ENCODE data around the gene NPAS3. TPM values are rescaled to one million over a fixed set of nuclear protein-coding genes. Genes with fewer than 3 reads are reported as not detected.

Gene NPAS3
- total and polyA plus RNA-seq, 2 of the 8 experiments (the other 6 are each of a cell fraction or from before 2014, with no cell fraction given): 0.11 to 0.60 TPM

GRCh38 chr14:33271216-33271615, 332.5 kb downstream of the NPAS3 start:
- no peak overlapping the region for H3K4me3 ChIP-seq (ENCODE audit: extremely low read depth in 1 of 4, insufficient read depth in 2 of 4, low read depth in 3 of 4, low read length in 4 of 4)
- H3K23me2 ChIP-seq (ENCODE audit: low read depth, low read length): no peaks in the 10 kb centered on the region
- FAIRE-seq (no peak), DNase-seq (ENCODE audit: low read depth in 1 of 2, low spot score in 2 of 2) (no peak)
- no peak overlapping the region for H2AK5ac ChIP-seq (ENCODE audit: low read depth, low read length)
- no peak overlapping the region for H3K4me2 ChIP-seq (ENCODE audit: insufficient read depth in 1 of 2, low read depth in 2 of 2, low read length in 2 of 2)
- no peak overlapping the region for H3K56ac ChIP-seq (replicated peaks; ENCODE audit: insufficient read length, low read depth, low read length)
- H3K23ac ChIP-seq (ENCODE audit: insufficient read length): no peak overlapping the region
- no peak overlapping the region for H2AFZ ChIP-seq (ENCODE audit: low read length)
- no peak overlapping the region for H2BK12ac ChIP-seq (ENCODE audit: low read depth, low read length)
- no peaks in the 10 kb centered on the region for H3K79me1 ChIP-seq (ENCODE audit: low read depth, low read length)
- H3K4me1 ChIP-seq (replicated peaks in 1 of 4; ENCODE audit: control insufficient read depth in 3 of 4, insufficient read depth in 4 of 4, low read length in 3 of 4): no peaks in the 10 kb centered on the region
- H4K5ac ChIP-seq (ENCODE audit: insufficient read length, low read depth, low read length): no peak overlapping the region
- H4K8ac ChIP-seq (ENCODE audit: extremely low read depth, insufficient read depth, low read length): no peak overlapping the region
- no peak overlapping the region for H2BK5ac ChIP-seq (ENCODE audit: low read depth, low read length)
- H2BK20ac ChIP-seq (ENCODE audit: low read length): no peak overlapping the region
- ChIA-PET CTCF (ENCODE audit: partially characterized antibody) (interaction anchor here (1.1 kb wide), 1 partner anchor 233 kb away, joined by 5 read pairs; no protein-coding TSS in a partner anchor), POLR2A (ENCODE audit: partially characterized antibody) (no interaction called here)
- no peak overlapping the region for H3K27ac ChIP-seq (ENCODE audit: low read depth, low read length)
- no peaks in the 10 kb centered on the region for H3K36me3 ChIP-seq (ENCODE audit: control insufficient read depth in 2 of 4, insufficient read depth in 4 of 4, low read length in 3 of 4)
- H3K18ac ChIP-seq (ENCODE audit: extremely low read depth, low read length): no peak overlapping the region
- H3K9ac ChIP-seq (replicated peaks in 1 of 4; ENCODE audit: extremely low read depth in 1 of 4, low read depth in 3 of 4, low read length in 3 of 4): no peak overlapping the region
- no peak overlapping the region for H2BK120ac ChIP-seq (replicated peaks; ENCODE audit: low read depth, low read length)
- 79% methylated on average over 2 of the region's 2 CpGs; no CpG with 5 or more reads in 1 of the 2 experiments for WGBS, 2 experiments (ENCODE audit: extremely low coverage in 1 of 2, insufficient coverage in 1 of 2, insufficient read length in 1 of 2, insufficient replicate concordance in 2 of 2, low coverage in 1 of 2, low lambda C conversion rate in 2 of 2, missing lambda C conversion rate in 1 of 2)
- H4K20me1 ChIP-seq (replicated peaks in 1 of 2; ENCODE audit: control insufficient read depth in 1 of 2, insufficient read depth in 2 of 2, low read length in 2 of 2): no peaks in the 10 kb centered on the region
- no peak overlapping the region for H2BK15ac ChIP-seq (ENCODE audit: low read length)
- H3K4ac ChIP-seq (replicated peaks; ENCODE audit: insufficient read length, low read depth, low read length): no peak overlapping the region
- H3K79me2 ChIP-seq (ENCODE audit: control insufficient read depth in 1 of 2, insufficient read depth in 2 of 2, low read length in 2 of 2): no peaks in the 10 kb centered on the region
- H4K91ac ChIP-seq (replicated peaks; ENCODE audit: insufficient read length, low read length): no peak overlapping the region
- H3K9me3 ChIP-seq (ENCODE audit: insufficient read depth in 2 of 2, low read depth in 1 of 2, low read length in 1 of 2): no peaks in the 10 kb centered on the region
- H3K14ac ChIP-seq (ENCODE audit: insufficient read length): no peak overlapping the region
- H3K27me3 ChIP-seq (replicated peaks in 1 of 4; ENCODE audit: control insufficient read depth in 3 of 4, extremely low read depth in 1 of 4, insufficient read depth in 3 of 4, low read length in 3 of 4): no peaks in the 10 kb centered on the region
- TF ChIP-seq, protein P1, sequence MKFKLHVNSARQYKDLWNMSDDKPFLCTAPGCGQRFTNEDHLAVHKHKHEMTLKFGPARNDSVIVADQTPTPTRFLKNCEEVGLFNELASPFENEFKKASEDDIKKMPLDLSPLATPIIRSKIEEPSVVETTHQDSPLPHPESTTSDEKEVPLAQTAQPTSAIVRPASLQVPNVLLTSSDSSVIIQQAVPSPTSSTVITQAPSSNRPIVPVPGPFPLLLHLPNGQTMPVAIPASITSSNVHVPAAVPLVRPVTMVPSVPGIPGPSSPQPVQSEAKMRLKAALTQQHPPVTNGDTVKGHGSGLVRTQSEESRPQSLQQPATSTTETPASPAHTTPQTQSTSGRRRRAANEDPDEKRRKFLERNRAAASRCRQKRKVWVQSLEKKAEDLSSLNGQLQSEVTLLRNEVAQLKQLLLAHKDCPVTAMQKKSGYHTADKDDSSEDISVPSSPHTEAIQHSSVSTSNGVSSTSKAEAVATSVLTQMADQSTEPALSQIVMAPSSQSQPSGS (IDR thresholded peaks at IDR 0.05; ENCODE audit: low read length): no peak
- no peak for TF ChIP-seq KDM5A (IDR thresholded peaks at IDR 0.05; ENCODE audit: low read length)
- no peak for TF ChIP-seq RXRA (IDR thresholded peaks at IDR 0.05; ENCODE audit: insufficient read depth, low read depth, low read length)
- TF ChIP-seq ASH2L (IDR thresholded peaks at IDR 0.05; ENCODE audit: low read length): no peak
- TF ChIP-seq FOSL1 (IDR thresholded peaks at IDR 0.05; ENCODE audit: insufficient read depth, low read depth, low read length): no peak
- no peak for TF ChIP-seq CHD2 (IDR thresholded peaks at IDR 0.05; ENCODE audit: low read length)

All from H1 (cell line).